Cardiac fibroblast (primary cell): Measurements from ENCODE around the gene RBM47.

Source experiments
- DNase-seq, 2 donors: peaks; one replicate each; pipeline versions ENCODE4 v3.0.0 to v3.0.0-alpha.2; 2010; ENCODE audit warnings: low read depth in 2 of 2
- H3K4me3 ChIP-seq, 2 donors: replicated peaks in 1 of 2; 1 replicate in 1 of 2; 2 replicates in 1 of 2; pipeline ENCODE4 v1.5.1; 2011; ENCODE audit warnings: low read depth in 2 of 2, low read length in 2 of 2, mild to moderate bottlenecking in 2 of 2, moderate library complexity in 1 of 2
- CTCF ChIP-seq: IDR thresholded peaks from one replicate; pipeline ENCODE4 v1.5.1; 2011; ENCODE audit warnings: low read depth, mild to moderate bottlenecking, low read length, inconsistent platforms

RBM47 gene

GRCh38 chr4:40461062-40461461 is 168.6 kb downstream of the RBM47 start:
- no peak for DNase-seq
- H3K4me3 ChIP-seq = no peak overlapping the region
- TF ChIP-seq CTCF = no peak

DNA sequence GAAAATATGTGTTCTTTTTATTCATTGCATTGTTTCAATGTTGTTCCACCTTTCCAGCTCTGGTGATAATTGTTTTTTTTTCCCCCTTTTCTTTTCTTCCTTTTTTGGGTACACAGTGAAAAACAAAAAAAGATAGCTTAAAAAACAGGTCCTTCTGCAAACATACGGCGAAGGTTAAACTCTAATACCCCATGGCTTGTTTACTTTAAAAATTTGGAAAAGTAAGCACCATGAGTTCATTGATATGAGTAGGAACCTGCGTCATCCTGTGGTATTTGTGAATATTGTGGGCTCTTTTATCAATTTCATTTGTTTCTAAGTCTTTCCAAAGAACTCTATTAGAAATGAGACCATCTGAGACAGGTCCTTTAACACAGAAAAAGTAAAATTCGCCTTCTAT is 171.0 kb downstream of the RBM47 start:
- H3K4me3 ChIP-seq = no peak overlapping the region
- no peak for TF ChIP-seq CTCF
- no peak for DNase-seq

GRCh38 chr4:40458109-40458508 is 171.6 kb downstream of the RBM47 start:
- no peak for TF ChIP-seq CTCF
- H3K4me3 ChIP-seq = no peak overlapping the region
- no peak for DNase-seq

DNA sequence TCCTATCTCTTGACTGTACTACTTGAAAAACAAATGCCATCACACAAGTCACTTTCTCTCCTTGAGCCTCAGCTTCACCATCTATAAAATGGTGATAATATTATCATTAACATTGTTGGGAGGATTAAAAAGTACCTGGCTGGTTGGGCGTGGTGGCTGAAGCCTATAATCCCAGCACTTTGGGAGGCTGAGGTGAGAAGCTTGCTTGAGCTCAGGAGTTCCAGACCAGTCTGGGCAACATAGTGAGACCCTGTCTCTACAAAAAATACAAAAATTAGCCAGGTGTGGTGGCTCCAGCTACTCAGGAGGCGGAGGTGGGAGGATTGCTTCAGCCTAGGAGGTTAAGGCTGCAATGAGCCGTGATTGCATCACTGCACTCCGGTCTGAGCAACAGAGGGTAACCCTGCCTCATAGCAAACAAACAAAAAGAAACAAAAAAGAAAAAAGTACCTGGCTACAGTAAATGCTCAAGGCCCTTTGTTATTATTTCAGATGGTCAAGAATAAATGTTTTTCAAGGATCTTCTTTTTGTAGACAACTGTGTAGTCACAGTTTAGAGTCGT is 174.2 kb downstream of the RBM47 start:
- H3K4me3 ChIP-seq = no peak overlapping the region
- peak in 1 of 2 donors; percentile 11 for DNase-seq
- no peak for TF ChIP-seq CTCF

DNA sequence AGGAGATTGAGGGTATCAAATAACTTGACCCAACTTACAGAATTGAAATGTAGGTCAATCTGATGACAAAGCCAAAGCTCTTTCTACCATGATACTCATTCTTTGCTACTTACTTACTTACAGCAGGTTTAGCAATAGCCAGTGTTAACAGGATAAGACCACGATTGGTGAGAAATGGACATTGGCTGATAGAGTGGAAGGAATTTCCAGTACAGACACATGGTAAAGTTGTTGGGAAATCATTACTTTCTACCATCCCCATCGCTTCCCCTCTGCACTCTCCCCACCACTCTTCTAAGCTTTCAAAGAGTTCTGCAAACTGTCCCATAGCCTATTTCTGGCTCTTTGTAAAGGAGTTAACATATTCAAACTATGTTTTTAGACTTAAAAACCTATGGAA is 174.8 kb downstream of the RBM47 start:
- DNase-seq = no peak
- TF ChIP-seq CTCF = no peak
- no peak overlapping the region for H3K4me3 ChIP-seq

DNA sequence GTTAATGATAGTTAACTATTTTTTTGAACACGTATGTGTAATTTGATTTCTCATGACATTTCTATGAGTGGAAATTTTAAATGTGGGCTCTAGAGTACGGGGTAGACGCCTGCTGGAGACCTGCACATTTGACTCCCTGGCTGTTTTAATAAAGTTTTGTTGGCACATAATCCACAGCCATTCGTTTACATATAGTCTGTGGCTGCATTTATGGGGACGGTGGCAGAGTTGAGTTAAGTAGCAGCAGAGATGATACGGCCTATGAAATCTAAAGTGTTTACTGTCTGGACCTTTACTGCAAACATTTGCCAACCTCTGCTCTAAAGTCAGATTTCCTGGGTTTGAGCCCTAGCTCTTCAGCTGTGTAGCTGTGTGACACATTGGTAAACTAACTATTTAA is 175.8 kb downstream of the RBM47 start:
- no peak for DNase-seq
- TF ChIP-seq CTCF = no peak

GRCh38 chr4:40448875-40449274 is 180.8 kb downstream of the RBM47 start:
- DNase-seq = no peak
- no peak overlapping the region for H3K4me3 ChIP-seq
- no peak for TF ChIP-seq CTCF

More for the DNA sequence above, 175.8 kb downstream of the RBM47 start:
- H3K4me3 ChIP-seq = no peak overlapping the region
